Testis (tissue), 2 donors: Measurements from ENCODE around the gene NPLOC4.

Source experiments
- CTCF ChIP-seq, 3 experiments: fragments of 450-650 bp in 2 of 3; fragments of 200-600 bp in 1 of 3; sonication (generic) in 1 of 3; IDR thresholded peaks; one replicate each; pipeline ENCODE4 v1.5.1; 2016 to 2019; ENCODE audit warnings: antibody characterized with exemption in 3 of 3, mild to moderate bottlenecking in 2 of 3, moderate library complexity in 1 of 3
- POLR2A ChIP-seq: fragments of 450-650 bp; IDR thresholded peaks from one replicate; pipeline ENCODE4 v1.6.1; 2017; ENCODE audit warnings: antibody characterized with exemption, mild to moderate bottlenecking, moderate library complexity

- no peak for TF ChIP-seq CTCF (IDR thresholded peaks at IDR 0.05)
- no peak for TF ChIP-seq POLR2A
Observed at GRCh38 chr17:81544281-81544974, 92.5 kb downstream of the NPLOC4 start.
